DND-41 (cell line): ENCODE results near the gene SDK2.

ENCODE experiments used
- ATAC-seq: fragments of 200-7000 bp; cut with Tn5 transposase; 3 replicates; pipeline ENCODE4 v1.9.1; 2021; ENCODE audit warnings: low read depth; ENCODE audit not compliant: insufficient read depth
- DNase-seq: peaks from one replicate; pipeline ENCODE4 v3.0.0-alpha.2; 2020
- H2AFZ ChIP-seq: 2 replicates; pipeline ENCODE4 v1.6.0; 2012; ENCODE audit warnings: low read depth, low read length
- H3K27ac ChIP-seq: 2 replicates; pipeline ENCODE4 v1.5.1; 2012; ENCODE audit warnings: low read length, inconsistent platforms
- H3K27me3 ChIP-seq: fragments of 200-600 bp; sonication (generic); 2 replicates; pipeline ENCODE4 v1.6.0; 2012; ENCODE audit warnings: low read length, mild to moderate bottlenecking, inconsistent platforms; ENCODE audit not compliant: insufficient read depth, poor library complexity
- H3K36me3 ChIP-seq: 2 replicates; pipeline ENCODE4 v1.5.1; 2012; ENCODE audit warnings: low read length, inconsistent platforms; ENCODE audit not compliant: insufficient read depth
- H3K4me1 ChIP-seq: 2 replicates; pipeline ENCODE4 v1.5.1; 2012; ENCODE audit warnings: mild to moderate bottlenecking, low read length; ENCODE audit not compliant: insufficient read depth
- H3K4me2 ChIP-seq: 2 replicates; pipeline ENCODE4 v1.6.0; 2012; ENCODE audit warnings: mild to moderate bottlenecking, moderate library complexity, low read length, inconsistent platforms; ENCODE audit not compliant: insufficient read depth
- H3K4me3 ChIP-seq, 2 experiments: fragments of 200-600 bp in 1 of 2; shearing (Covaris generic) in 1 of 2; 2 replicates each; pipeline ENCODE4 v1.5.1; 2012 to 2016; ENCODE audit warnings: inconsistent platforms in 2 of 2, low read length in 2 of 2, mild to moderate bottlenecking in 2 of 2, low read depth in 1 of 2, moderate library complexity in 1 of 2
- H3K79me2 ChIP-seq: 2 replicates; pipeline ENCODE4 v1.6.0; 2012; ENCODE audit warnings: low read length, inconsistent platforms; ENCODE audit not compliant: insufficient read depth
- H3K9ac ChIP-seq: 2 replicates; pipeline ENCODE4 v1.6.0; 2012; ENCODE audit warnings: low read depth, mild to moderate bottlenecking, inconsistent platforms, low read length, moderate library complexity
- H3K9me3 ChIP-seq: 2 replicates; pipeline ENCODE4 v1.5.1; 2012; ENCODE audit warnings: low read length, moderate library complexity, mild to moderate bottlenecking, inconsistent platforms; ENCODE audit not compliant: insufficient read depth, severe bottlenecking
- H4K20me1 ChIP-seq: 2 replicates; pipeline ENCODE4 v1.6.0; 2012; ENCODE audit warnings: low read length; ENCODE audit not compliant: insufficient read depth
- EZH2 ChIP-seq: IDR thresholded peaks from 3 replicates; pipeline ENCODE4 v1.6.1; 2012; ENCODE audit warnings: borderline replicate concordance, low read depth, mild to moderate bottlenecking, moderate library complexity, low read length, inconsistent platforms; ENCODE audit not compliant: severe bottlenecking
- TF ChIP-seq, protein P1 (sequence below): IDR thresholded peaks from 2 replicates; pipeline ENCODE4 v1.5.1; 2012; ENCODE audit warnings: borderline replicate concordance, low read length, moderate library complexity, mild to moderate bottlenecking; ENCODE audit not compliant: poor library complexity, severe bottlenecking; ENCODE audit errors: extremely low read depth

SDK2 gene

GRCh38 chr17:73575470-73576221 is 68.6 kb downstream of the SDK2 start:
- H3K9ac ChIP-seq: no peak overlapping the region
- no peak overlapping the region for H3K27ac ChIP-seq
- H4K20me1 ChIP-seq: no peaks in the 10 kb centered on the region
- H2AFZ ChIP-seq: no peak overlapping the region
- TF ChIP-seq, protein P1, sequence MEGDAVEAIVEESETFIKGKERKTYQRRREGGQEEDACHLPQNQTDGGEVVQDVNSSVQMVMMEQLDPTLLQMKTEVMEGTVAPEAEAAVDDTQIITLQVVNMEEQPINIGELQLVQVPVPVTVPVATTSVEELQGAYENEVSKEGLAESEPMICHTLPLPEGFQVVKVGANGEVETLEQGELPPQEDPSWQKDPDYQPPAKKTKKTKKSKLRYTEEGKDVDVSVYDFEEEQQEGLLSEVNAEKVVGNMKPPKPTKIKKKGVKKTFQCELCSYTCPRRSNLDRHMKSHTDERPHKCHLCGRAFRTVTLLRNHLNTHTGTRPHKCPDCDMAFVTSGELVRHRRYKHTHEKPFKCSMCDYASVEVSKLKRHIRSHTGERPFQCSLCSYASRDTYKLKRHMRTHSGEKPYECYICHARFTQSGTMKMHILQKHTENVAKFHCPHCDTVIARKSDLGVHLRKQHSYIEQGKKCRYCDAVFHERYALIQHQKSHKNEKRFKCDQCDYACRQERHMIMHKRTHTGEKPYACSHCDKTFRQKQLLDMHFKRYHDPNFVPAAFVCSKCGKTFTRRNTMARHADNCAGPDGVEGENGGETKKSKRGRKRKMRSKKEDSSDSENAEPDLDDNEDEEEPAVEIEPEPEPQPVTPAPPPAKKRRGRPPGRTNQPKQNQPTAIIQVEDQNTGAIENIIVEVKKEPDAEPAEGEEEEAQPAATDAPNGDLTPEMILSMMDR: no peak
- TF ChIP-seq EZH2: no peak
- no peak overlapping the region for H3K4me3 ChIP-seq
- no peak overlapping the region for H3K4me2 ChIP-seq
- no peaks in the 10 kb centered on the region for H3K27me3 ChIP-seq
- no peaks in the 10 kb centered on the region for H3K9me3 ChIP-seq
- no peaks in the 10 kb centered on the region for H3K36me3 ChIP-seq
- no peaks in the 10 kb centered on the region for H3K4me1 ChIP-seq
- ATAC-seq (no peak), DNase-seq (no peak)
- no peaks in the 10 kb centered on the region for H3K79me2 ChIP-seq

DNA sequence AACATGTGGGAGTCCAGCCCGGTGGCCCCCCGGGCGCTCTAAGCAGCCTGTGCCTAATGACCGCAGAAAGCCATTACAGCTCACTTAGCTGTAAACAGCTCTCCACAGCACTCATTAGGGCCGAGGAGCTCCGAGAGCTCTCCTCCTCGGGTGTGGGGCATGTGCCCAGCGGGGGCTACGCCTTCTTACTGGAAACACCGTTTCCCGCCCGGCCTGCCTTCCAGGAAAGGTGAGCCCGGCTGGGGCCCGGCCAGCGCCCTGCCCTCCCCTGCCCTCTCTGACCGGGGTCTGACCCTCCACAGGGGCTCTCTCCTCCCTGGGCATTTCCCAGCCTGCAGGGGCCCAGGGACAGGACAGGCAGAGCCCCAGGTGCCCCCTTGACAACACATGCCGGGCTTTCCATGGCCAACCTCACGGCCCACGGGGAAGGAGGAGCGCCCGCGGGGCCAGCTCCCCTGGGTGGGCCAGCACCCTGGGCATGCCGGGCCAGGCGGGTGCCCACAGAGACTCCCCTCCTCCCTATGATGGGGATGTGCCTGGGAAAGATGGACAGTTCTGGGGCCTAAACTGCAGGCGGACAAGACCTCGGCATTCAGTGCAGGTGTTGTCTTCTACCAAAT is 72.6 kb downstream of the SDK2 start:
- H3K27ac ChIP-seq: no peak overlapping the region; the same call in 1 of the 2 replicates
- ATAC-seq (no peak), DNase-seq (no peak)
- no peak overlapping the region for H3K9ac ChIP-seq
- no peak overlapping the region for H2AFZ ChIP-seq
- peaks cover 16% of the 10 kb centered on the region for H3K4me1 ChIP-seq
- no peak for TF ChIP-seq EZH2
- TF ChIP-seq, protein P1: no peak
- no peak overlapping the region for H3K4me3 ChIP-seq
- no peaks in the 10 kb centered on the region for H3K36me3 ChIP-seq
- H3K79me2 ChIP-seq: no peaks in the 10 kb centered on the region
- H4K20me1 ChIP-seq: no peaks in the 10 kb centered on the region
- H3K9me3 ChIP-seq: no peaks in the 10 kb centered on the region
- H3K4me2 ChIP-seq: no peak overlapping the region
- no peaks in the 10 kb centered on the region for H3K27me3 ChIP-seq

DNA sequence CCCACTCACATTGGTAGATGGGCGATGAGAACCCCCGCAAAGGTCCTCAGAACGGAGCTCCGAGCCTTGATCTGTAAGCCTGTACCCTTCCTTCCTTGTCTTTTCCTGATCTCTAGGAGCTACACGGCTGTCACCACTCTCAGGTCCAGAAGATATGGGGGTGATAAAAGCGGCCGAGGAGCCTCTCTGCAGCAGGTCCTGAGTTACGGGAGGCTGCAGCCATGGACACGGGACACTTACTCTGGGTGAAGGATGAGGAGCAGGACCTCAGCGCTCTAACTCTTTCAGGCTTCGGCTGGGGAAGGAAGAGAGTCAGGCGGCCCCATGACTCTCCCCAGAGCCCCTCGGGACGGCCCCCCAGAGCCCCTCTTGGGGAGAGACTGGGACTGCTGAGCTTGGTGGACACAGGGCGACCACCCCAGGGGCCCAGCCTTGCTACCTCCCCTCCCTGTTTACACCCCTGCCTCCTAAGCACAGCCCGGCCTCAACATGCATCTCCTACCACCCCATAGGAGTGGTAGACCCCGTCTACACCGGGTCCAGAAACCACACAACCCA is 74.4 kb downstream of the SDK2 start:
- DNase-seq: no peak
- Histone ChIP-seq H4K20me1 (no peaks in the 10 kb centered on the region), H3K79me2 (no peaks in the 10 kb centered on the region), H3K27me3 (no peaks in the 10 kb centered on the region), H3K4me3 (no peak overlapping the region), H3K36me3 (no peaks in the 10 kb centered on the region), H2AFZ (no peak overlapping the region), H3K4me2 (no peak overlapping the region), H3K27ac (no peak overlapping the region), H3K9me3 (no peaks in the 10 kb centered on the region), H3K4me1 (peaks cover 24% of the 10 kb centered on the region), H3K9ac (no peak overlapping the region)
- ATAC-seq: no peak
- TF ChIP-seq, protein P1: no peak
- no peak for TF ChIP-seq EZH2
